NCI-H526 treated with DMSO at 0.1 percent for 48 hours (cell line): ENCODE measurements around the gene SECISBP2.
"Not testable (repeated sequence)": the region's sequence is repeated elsewhere in the genome, so short reads cannot be mapped to it uniquely, and the experiment has no call there.

Experiments
- DNase-seq: peaks from one replicate; lab custom pipeline; 2025; lab: John Stamatoyannopoulos, UW

SECISBP2 gene

GRCh38 chr9:89366711-89367110, 48.4 kb downstream of the SECISBP2 start:
- no peak for DNase-seq

GRCh38 chr9:89367281-89367680, 49.0 kb downstream of the SECISBP2 start:
- no peak for DNase-seq

GRCh38 chr9:89367726-89368437, 49.6 kb downstream of the SECISBP2 start:
- DNase-seq, result no peak

GRCh38 chr9:89368550-89368949, 50.2 kb downstream of the SECISBP2 start:
- no peak for DNase-seq

- DNase-seq, result no peak
Observed at GRCh38 chr9:89368978-89369377, 50.7 kb downstream of the SECISBP2 start.

GRCh38 chr9:89370593-89370992, 52.3 kb downstream of the SECISBP2 start:
- no peak for DNase-seq

- DNase-seq, result not testable (repeated sequence)
Observed at GRCh38 chr9:89371791-89372190, 53.5 kb downstream of the SECISBP2 start.

- DNase-seq, result no peak
Observed at GRCh38 chr9:89372230-89372816, 54.0 kb downstream of the SECISBP2 start.

- DNase-seq, result no peak
Observed at GRCh38 chr9:89372979-89373378, 54.7 kb downstream of the SECISBP2 start.

GRCh38 chr9:89374176-89374575, 55.9 kb downstream of the SECISBP2 start:
- DNase-seq, result no peak

GRCh38 chr9:89375191-89375760, 57.0 kb downstream of the SECISBP2 start:
- no peak for DNase-seq

- no peak for DNase-seq
Observed at GRCh38 chr9:89376286-89376685, 58.0 kb downstream of the SECISBP2 start.

- DNase-seq, result no peak
Observed at GRCh38 chr9:89376741-89377351, 58.5 kb downstream of the SECISBP2 start.

- no peak for DNase-seq
Observed at GRCh38 chr9:89377411-89377810, 59.1 kb downstream of the SECISBP2 start.

- DNase-seq, result no peak
Observed at GRCh38 chr9:89378541-89378940, 60.2 kb downstream of the SECISBP2 start.

- DNase-seq, result no peak
Observed at GRCh38 chr9:89379031-89379430, 60.7 kb downstream of the SECISBP2 start.

- DNase-seq, result no peak
Observed at GRCh38 chr9:89379508-89380115, 61.3 kb downstream of the SECISBP2 start.

GRCh38 chr9:89380437-89381307, 62.4 kb downstream of the SECISBP2 start:
- DNase-seq, result no peak

GRCh38 chr9:89381308-89381609, 63.0 kb downstream of the SECISBP2 start:
- DNase-seq, result no peak

GRCh38 chr9:89382026-89382986, 64.0 kb downstream of the SECISBP2 start:
- DNase-seq, result no peak
